ENCODE results near the gene DTX3.

- no peak for TF ChIP-seq CTCF (IDR thresholded peaks at IDR 0.05)
- TF ChIP-seq POLR2A (IDR thresholded peaks at IDR 0.05): no peak
- TF ChIP-seq POLR2AphosphoS5 (IDR thresholded peaks at IDR 0.05): no peak
Observed at GRCh38 chr12:57629897-57630471, 25.4 kb downstream of the DTX3 start.

Measured in breast epithelium (tissue), 3 donors.